ENCODE data around the gene TENM4.

Gene TENM4

DNA sequence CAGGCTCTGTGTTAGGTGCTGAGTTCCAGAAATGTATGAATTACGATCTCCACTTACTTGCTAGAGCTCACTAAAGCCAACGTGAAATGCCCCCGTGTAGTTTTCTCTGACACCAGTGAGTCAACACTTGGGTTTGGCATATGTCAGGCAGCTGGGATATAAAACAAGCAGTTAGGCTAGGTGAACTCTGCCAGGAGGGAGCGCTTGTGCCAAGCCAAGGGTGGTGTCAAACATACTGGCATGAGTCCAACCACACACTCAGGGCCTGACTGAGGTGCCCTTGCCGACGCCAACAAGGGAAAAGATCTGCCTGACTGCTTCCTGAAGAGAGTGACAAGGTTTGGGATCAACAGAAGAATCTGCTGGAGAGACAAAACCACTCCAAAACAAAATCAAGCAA, 698.4 kb downstream of the TENM4 start:
- no peak for DNase-seq (ENCODE audit: low read depth)

- DNase-seq (ENCODE audit: low read depth) = no peak
Measured at GRCh38 chr11:78741741-78742140, 699.1 kb downstream of the TENM4 start.

- no peak for DNase-seq (ENCODE audit: low read depth)
Measured at GRCh38 chr11:78740199-78741071, 700.4 kb downstream of the TENM4 start.

- no peak for DNase-seq (ENCODE audit: low read depth)
Measured at GRCh38 chr11:78737891-78738290, 702.9 kb downstream of the TENM4 start.

GRCh38 chr11:78737301-78737700, 703.5 kb downstream of the TENM4 start:
- no peak for DNase-seq (ENCODE audit: low read depth)

DNA sequence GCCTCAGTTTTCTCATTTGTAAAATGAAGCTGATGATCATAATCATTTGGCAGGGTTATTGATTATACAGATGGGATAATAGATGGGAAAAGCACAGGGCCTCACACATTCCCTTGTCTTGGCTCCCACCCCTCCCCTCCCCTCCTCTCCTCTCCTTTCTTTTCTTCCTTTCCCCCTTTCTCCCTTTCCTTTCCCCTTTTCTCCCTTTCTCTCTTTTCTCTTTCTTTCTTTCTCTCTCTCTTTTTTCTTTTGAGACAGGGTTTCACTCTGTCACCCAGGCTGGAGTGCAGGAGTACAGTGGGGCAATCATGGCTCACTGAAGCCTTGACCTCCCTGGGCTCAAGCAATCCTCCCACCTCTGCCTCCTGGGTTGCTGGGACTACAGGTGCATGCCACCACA, 705.1 kb downstream of the TENM4 start:
- DNase-seq (ENCODE audit: low read depth) = no peak

GRCh38 chr11:78733031-78733430, 707.8 kb downstream of the TENM4 start:
- no peak for DNase-seq (ENCODE audit: low read depth)

DNA sequence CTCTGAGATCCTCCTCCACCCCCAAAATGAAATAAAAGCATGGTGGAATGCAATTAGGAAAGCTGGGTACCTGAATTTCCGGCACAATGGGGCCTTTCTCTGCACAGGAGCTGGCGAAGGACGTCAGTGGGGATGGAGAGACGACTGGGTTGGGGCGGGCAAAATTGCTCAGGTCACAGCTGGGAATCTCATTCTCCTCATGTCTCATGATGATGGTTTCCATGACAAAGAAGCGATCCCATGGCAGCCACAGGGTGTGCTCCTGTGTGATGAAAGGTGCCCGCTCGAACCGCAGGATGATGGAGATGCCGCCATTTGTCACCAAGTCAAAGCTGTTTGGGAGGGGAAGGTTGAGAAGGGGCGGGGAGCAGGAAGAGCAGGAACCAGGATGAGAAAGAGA, 708.6 kb downstream of the TENM4 start:
- no peak for DNase-seq (ENCODE audit: low read depth)

DNA sequence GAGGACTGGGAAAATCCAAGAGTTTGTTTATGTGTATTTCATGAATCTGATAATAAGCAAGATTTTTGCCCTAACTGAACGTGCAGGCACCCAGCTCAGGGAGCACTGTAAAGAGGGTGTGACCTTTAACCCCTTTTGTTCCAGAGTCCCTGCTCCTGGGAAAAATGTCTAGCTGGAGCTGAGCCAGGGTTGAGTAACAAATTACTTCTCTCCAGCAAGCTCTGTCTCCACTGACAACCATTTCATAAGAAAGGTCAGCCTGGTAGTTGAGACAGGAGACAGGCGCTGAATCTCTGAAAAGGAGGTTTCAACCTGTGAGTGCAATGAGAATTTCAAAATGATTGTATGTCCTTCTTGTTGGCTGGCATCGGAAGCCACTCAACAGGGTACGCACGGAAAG, 709.8 kb downstream of the TENM4 start:
- no peak for DNase-seq (ENCODE audit: low read depth)

DNA sequence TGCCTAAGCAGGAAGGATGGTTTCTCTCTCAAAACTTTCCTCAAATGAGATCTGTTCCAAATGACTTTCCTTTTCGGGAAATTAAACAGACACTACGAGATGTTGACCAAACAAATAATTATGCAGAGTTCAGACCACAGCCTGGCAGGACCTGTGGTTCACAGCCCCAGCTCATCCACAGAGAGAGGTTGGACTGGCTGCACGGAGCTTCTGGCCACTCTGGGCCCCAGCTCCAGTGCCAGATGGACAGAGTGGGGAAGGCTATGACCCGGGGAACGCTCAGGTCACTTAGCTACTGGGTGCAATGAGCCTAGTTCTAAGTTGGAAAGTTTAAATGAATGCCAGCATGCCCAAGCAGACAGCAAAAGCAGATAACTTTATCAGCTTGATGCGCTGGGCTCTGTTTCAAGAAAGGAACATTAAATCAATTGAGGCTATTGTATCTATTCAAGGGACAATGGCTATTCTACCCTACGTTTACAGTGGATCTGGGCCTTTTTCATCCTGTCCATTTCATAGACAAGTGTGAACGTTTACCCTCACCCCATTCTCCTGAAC, 710.5 kb downstream of the TENM4 start:
- no peak for DNase-seq (ENCODE audit: low read depth)

DNA sequence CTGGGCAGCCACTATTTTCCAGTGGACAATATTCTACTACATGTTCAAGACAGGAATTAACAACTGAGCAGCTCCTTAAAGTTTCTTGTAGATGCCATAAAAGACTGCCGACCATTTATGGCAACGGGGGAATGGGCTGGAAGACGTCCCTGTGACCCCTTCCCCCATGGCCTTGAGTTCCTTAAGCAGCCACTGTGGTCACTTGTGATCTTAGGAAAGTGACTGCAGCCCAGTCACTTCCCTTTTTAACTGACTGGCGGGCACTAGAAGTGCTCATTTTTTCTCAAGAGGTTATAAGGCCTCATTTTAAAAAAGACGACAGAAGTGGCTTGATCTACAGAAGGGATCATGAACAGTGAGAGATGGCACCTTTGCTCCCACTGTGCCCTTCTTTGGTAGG, 713.0 kb downstream of the TENM4 start:
- no peak for DNase-seq (ENCODE audit: low read depth)

DNA sequence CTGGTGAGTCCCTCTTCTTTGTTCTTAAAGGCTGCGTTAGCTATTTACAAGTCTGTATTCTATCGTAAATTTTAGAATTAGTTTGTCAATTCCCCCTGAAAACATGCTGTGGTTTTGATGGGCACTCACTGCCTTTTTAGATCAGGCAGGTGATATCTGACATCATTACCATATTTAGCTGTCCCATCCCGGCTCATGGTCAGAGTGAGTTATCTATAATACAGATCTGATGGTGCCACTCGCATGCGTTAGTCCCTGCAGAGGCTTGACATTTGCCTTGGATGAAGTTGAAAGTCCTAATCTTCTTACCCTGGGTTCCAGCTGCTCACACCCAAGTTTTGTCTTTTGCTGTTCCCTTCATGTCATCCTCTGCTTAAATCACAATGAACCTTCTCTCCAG, 715.6 kb downstream of the TENM4 start:
- DNase-seq (ENCODE audit: low read depth) = no peak

- no peak for DNase-seq (ENCODE audit: low read depth)
Measured at GRCh38 chr11:78722786-78723185, 718.0 kb downstream of the TENM4 start.

GRCh38 chr11:78720281-78720989, 720.4 kb downstream of the TENM4 start:
- no peak for DNase-seq (ENCODE audit: low read depth)

GRCh38 chr11:78717041-78717440, 723.8 kb downstream of the TENM4 start:
- no peak for DNase-seq (ENCODE audit: low read depth)

DNA sequence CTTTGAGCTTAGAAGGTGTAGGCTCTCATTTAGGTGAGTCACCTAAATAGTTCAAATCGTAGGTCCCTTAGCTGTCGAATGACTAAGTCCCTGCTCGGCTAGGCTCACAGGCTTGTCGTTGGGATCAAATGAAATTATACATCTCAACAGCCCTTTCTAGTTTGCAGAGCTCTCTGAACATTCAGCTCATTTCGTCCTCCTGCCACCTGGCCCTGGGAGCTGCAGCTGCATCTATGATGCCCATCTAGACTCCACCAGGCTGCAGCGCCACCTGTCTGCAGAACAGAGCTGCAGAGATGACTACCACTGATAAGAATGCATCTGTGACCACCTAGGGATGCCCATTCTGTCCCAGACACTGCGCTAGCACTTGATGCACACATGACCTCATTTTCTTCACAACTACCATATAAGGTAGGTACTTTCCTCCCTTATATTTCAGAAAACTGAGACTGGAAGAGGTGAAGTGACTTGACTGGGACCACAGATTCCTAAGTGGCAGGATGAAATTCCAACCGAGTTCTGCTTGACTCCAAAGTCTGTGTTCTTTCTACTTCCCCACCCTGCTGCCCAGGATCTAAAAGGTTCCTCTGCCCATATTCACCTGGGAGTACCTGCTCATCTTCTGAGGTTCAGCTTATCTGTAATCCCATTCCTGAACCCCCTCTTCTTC, 725.1 kb downstream of the TENM4 start:
- peak; percentile 76 for DNase-seq (ENCODE audit: low read depth)

- DNase-seq (ENCODE audit: low read depth) = no peak
Measured at GRCh38 chr11:78714539-78714938, 726.3 kb downstream of the TENM4 start.

DNA sequence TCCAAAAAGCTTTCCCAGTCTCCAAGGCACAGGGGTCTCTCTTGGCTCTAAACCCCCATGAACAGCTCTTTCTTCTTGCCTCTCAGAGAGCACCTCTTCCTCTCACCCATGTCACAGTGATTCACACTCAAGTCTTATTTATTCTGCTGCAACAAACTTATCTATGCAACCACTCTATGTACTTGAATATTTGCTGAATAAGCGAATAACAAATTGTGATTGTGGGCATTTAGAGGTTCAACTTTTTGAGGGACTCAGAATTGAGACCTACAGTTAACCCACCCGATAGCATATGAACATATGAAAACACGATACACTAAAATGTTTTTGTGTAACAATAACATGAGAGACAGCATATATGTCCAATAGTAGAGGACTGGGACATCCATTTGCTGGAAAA, 729.1 kb downstream of the TENM4 start:
- DNase-seq (ENCODE audit: low read depth) = no peak

- no peak for DNase-seq (ENCODE audit: low read depth)
Measured at GRCh38 chr11:78710417-78710816, 730.4 kb downstream of the TENM4 start.

DNA sequence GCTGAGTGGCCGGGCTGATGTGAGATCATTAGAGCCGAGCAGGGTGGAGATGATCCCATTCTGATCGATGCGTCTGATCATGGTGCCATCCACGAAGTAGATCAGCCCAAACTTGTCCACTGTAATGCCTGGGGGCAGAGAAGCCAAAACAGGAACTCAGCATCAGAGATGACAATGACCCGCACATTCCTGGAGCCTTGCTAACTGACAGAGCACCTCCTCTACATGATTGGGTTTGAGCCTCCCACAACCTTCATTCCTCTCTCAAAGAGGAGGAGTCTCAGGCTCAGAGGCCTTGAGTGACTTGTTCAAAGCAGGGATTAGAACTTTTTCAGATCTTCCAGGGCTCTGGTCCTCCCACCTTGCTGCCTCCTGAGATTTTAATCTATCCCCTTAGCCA, 732.4 kb downstream of the TENM4 start:
- no peak for DNase-seq (ENCODE audit: low read depth)

GRCh38 chr11:78706551-78706950, 734.3 kb downstream of the TENM4 start:
- DNase-seq (ENCODE audit: low read depth) = no peak

DNA sequence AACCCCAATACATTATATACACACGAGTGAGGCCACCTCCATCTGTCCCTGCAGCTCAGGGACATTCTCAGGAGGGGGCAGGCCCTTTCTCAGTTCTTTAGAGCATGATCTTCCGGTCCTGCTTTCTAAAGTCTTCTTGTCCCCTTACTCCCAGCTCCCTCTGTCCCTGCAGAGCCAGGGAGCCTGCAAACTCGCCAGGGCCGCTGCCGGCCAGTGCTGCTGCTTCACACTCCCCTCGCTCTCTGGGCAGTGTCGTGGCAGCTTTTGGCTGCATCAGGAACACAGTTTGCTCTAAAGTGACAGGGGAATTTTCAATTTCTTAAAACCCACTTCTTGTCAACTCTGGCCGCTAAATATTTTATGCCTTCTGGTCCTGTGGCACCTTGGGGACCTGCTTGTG, 736.0 kb downstream of the TENM4 start:
- DNase-seq (ENCODE audit: low read depth) = no peak
